Measurements from ENCODE around the gene NEO1. TPM values are rescaled to one million over a fixed set of nuclear protein-coding genes. Genes with fewer than 3 reads are reported as not detected.

The NEO1 gene
- total RNA-seq, 4 donors from 2014 or later = 15.5 to 73.4 (median 24.0) TPM

- no peak for TF ChIP-seq CTCF (IDR thresholded peaks at IDR 0.05)
- DNase-seq (ENCODE audit: low spot score) (no peak), ATAC-seq (ENCODE audit: low FRiP score) (no peak)
Measured at GRCh38 chr15:73183071-73183470, 130.8 kb downstream of the NEO1 start.

GRCh38 chr15:73190189-73190601 is 137.9 kb downstream of the NEO1 start:
- ATAC-seq (ENCODE audit: low FRiP score) = peak; percentile 82
- no peak for TF ChIP-seq CTCF (IDR thresholded peaks at IDR 0.05)
- no peak for DNase-seq (ENCODE audit: low spot score)

- no peak for ATAC-seq (ENCODE audit: low FRiP score)
- no peak for TF ChIP-seq CTCF (IDR thresholded peaks at IDR 0.05)
- DNase-seq (ENCODE audit: low spot score) = no peak
Measured at GRCh38 chr15:73195166-73195565, 142.9 kb downstream of the NEO1 start.

GRCh38 chr15:73196113-73196512 is 143.8 kb downstream of the NEO1 start:
- ATAC-seq (ENCODE audit: low FRiP score) = no peak
- no peak for TF ChIP-seq CTCF (IDR thresholded peaks at IDR 0.05)
- DNase-seq (ENCODE audit: low spot score) = no peak

GRCh38 chr15:73200339-73200738 is 148.1 kb downstream of the NEO1 start:
- no peak for ATAC-seq (ENCODE audit: low FRiP score)
- no peak for DNase-seq (ENCODE audit: low spot score)
- no peak for TF ChIP-seq CTCF (IDR thresholded peaks at IDR 0.05)

GRCh38 chr15:73210630-73211029 is 158.4 kb downstream of the NEO1 start:
- no peak for DNase-seq (ENCODE audit: low spot score)
- ATAC-seq (ENCODE audit: low FRiP score) = no peak

More at GRCh38 chr15:73210630-73211029, 158.4 kb downstream of the NEO1 start:
- no peak for TF ChIP-seq CTCF (IDR thresholded peaks at IDR 0.05)
